HG02852 (cell line): ENCODE measurements around the gene KRABD2.
"Not testable (repeated sequence)": the region's sequence is repeated elsewhere in the genome, so short reads cannot be mapped to it uniquely, and the experiment has no call there.

Experiments
- ATAC-seq: cut with Tn5 transposase; IDR thresholded peaks from one replicate; pipeline ENCODE4 v1.9.1; 2021; ENCODE audit warnings: mild to moderate bottlenecking, moderate library complexity; ENCODE audit not compliant: unreplicated experiment

Gene KRABD2

DNA sequence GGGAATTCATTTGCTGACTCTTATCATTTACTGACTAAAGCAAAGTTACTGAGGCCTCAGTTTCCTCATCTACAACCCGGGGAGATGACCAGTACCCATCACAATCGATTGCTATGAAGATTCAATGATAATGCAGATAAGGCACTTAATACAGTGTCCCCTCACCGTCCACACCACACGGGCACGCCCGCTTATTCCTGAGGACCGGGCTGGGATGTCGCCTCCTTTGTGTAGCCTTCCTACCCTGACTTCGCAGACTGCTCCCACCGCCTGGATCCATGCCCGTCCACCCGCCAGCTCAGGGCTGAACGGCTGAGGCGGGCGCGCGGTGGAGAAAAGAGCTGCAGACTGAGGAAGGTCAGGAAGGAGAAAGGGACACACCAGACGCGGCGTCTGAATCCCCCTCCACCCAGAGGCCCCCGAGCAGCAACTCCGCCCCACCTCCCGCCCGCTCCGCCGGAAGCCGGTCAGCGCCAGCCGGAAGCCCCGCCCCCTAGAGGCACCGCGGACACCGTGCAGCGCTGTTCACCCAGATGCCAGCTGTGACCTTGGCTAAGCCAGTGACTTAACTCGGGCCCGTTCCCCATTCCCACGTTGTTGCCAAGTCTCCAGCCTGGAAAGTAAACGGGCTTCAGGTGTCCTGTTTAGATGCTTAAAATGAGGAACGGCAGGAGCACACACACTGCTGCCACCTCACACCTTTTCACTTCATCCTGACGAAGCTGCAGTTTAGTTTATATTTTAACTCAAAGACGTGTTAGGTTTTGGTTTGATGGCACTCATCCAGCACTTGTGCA lies at the start of gene KRABD2:
Gene KRABD2 (minus strand): TSS at position 434 of the 797 bp plus-strand sequence.
- peak; percentile 87 for ATAC-seq

DNA sequence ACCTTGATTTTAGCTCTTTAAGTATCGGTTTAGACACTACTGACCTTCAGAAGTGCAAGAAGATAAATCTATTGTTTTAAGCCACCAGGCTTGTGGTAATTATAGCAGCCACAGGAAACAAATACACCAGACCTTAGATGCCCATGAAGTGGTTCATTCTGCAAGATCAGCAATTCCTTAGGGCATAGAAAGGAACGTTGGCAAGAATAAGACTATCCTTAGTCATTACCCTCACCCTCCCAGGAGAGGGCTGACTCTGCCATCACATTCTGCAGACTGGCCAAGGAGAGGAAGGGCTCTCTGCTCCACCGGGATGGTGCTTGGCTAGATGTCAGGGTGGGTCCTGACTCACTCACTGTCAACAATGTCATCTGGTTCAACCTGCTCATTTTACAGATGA lies 45.1 kb upstream of the KRABD2 start:
- ATAC-seq, result no peak

GRCh38 chr17:8420041-8420934 lies 43.8 kb upstream of the KRABD2 start:
- no peak for ATAC-seq

- ATAC-seq, result no peak
These were observed 42.8 kb upstream of the KRABD2 start for GRCh38 chr17:8419305-8419704.

DNA sequence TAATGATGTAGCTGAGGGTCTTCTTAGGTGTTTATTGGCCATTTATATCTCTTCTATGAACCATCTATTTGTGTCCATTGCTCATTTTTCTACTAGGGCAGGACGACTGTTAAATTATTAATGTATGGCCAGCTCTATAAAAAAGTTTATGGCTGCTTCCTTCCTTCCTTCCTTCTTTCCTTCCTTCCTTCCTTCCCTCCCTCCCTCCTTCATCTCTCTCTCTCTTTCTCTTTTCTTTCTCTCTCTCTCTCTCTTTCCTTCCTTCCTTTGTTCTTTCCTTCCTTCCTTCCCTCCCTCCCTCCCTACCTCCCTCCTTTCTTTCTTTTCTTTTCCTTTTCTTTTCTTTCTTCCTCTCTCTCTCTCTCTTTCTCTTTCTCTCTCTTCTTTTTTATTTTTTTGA lies 42.0 kb upstream of the KRABD2 start:
- no peak for ATAC-seq

GRCh38 chr17:8417806-8418205 lies 41.3 kb upstream of the KRABD2 start:
- no peak for ATAC-seq

GRCh38 chr17:8413938-8414337 lies 37.4 kb upstream of the KRABD2 start:
- ATAC-seq, result no peak

DNA sequence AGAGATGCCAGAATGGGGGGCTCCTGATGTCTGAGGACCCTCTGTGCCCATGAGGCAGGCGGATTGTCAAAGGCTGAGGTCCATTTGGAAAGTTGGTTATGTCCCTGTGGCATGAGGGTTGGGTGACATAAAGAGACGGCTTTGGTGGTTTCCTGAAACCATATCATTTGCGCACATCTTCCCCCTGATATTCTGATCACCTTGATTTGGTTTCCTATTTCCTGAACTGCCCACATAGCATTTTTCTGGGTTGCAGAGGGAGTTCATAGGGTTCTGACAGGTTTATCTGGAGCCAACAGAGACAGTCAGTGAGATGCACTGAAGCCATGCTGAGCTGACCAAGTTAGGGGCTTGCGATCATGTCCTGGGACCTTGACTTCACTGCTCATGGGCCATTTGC lies 36.8 kb upstream of the KRABD2 start:
- no peak for ATAC-seq

- no peak for ATAC-seq
These were observed 35.6 kb upstream of the KRABD2 start for GRCh38 chr17:8412089-8412488.

DNA sequence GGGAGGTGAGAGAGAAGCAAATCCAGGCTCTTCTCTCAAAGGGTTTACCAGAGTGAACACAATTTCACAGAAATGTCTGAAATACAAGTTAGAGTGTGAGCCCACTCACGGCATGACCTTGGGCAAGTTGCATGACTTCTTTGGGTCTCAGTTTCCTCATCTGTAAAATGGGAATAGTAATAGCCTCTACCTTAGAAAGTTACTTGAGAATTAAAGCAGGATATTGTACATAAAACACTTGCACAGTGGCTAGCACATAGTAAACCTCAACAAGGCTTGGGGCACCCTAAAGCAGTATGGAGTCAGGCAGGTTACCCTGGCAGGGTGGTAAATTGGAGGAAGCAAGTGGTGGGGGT lies 34.4 kb upstream of the KRABD2 start:
- no peak for ATAC-seq

DNA sequence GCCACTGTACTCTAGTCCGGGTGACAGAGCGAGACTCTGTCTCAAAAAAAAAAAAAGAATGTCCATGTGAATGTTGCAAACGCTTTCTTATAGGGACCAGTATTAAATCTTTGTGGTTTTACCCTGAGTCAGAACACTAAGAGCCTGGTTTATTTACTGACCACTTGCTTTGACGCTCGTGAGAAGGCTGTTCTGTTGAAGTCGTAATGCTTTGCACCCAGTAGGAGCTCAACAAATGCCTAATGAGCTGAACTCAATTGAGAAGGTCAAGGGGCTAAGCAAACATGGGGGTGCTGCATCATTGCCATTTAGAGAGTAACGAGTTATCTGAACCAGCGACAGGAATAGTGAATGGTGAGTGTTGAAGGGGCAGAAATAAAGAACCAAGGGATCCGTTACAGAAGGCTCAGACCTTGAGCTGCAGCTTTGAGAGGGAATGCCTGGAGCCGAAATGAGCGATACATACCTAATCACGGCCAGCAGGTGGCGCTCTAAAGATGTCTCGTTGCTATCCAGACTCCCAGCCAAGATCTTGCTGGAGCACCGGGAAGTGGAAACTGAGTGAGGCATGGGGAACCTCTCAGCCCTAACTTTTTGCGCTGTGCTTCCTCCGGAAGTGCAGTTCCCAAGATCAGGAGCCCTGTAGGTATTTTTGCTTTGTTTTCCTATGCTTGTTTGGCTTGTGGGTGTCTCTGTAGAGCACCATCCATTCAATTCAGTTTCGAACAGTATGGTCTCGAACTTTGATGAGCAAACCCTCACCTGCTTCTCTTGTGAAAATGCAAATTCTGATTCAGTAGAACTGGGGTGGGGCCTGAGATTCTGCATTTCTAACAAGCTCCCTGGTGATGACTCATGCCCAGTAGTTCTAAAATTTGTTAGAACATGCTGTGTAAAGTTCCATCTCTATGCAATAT lies 33.7 kb upstream of the KRABD2 start:
- no peak for ATAC-seq

GRCh38 chr17:8408371-8408770 lies 31.9 kb upstream of the KRABD2 start:
- no peak for ATAC-seq

- ATAC-seq, result no peak
These were observed 29.7 kb upstream of the KRABD2 start for GRCh38 chr17:8406174-8406573.

- ATAC-seq, result no peak
These were observed 29.1 kb upstream of the KRABD2 start for GRCh38 chr17:8405499-8406016.

- no peak for ATAC-seq
These were observed 26.5 kb upstream of the KRABD2 start for GRCh38 chr17:8402921-8403536.

DNA sequence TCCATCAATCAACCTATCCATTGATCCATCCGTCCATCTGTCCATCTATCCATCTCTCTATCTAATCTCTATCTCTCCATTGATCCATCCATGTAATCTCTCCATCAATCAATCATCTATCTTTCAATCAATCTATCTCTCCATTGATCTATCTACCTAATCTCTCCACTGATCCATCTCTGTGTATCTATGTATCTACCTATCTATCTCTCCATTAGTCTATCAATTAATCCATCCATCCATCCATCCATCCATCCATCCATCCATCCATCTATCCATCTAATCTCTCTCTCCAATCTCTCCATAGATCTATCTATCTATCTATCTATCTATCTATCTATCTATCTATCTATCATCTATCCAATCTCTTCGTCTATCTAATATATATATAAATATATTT lies 24.6 kb upstream of the KRABD2 start:
- ATAC-seq, result no peak

GRCh38 chr17:8398980-8399379 lies 22.5 kb upstream of the KRABD2 start:
- no peak for ATAC-seq

DNA sequence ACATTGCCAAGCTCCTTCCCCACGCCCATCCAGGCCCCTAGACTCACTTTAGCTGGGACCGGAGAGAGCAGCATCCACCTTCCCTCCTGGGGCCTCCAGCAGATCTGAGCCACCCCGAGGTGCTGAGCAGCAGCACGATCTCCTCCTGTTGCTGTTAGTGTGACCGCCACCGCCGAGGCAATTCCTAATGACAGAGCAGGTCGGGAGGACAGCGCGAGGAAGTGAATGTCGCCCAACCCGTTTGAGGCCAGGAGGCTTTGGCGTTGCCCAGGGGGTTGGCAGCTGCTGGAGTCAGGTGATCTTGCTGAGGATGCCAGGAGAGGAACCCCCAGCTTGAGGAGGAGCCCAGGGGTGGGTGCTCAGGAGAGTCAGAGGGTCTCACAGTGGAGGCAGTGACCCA lies 21.1 kb upstream of the KRABD2 start, which contains the start of gene RNF222:
Gene RNF222 (minus strand): TSS at position 192 of the 400 bp plus-strand sequence. CDS start 4,366 bp downstream, outside the sequence.
- ATAC-seq, result no peak

DNA sequence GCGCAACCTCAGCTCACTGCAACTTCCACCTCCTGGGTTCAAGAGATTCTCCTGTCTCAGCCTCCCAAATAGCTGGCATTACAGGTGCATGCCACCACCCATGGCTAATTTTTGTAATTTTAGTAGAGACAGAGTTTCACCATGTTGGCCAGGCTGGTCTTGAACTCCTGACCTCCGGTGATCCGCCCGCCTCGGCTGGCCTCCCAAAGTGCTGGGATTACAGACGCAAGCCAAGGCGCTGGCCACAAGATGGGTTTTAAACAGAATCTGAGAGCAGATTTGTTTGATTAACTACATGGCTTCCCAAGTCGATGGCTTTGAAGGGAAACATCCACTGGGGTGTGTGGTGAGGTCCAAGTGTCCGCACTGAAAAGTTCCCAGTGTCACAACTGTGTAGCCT lies 18.0 kb upstream of the KRABD2 start:
- ATAC-seq, result not testable (repeated sequence)
